PC-9 (cell line): Measurements from ENCODE around the gene MRFAP1. TPM values are rescaled to one million over a fixed set of nuclear protein-coding genes. Genes with fewer than 3 reads are reported as not detected.

Source experiments
- BruUV-seq: library from RNA; stranded (reverse); fragments of 400-500 nt; replicated peaks from 2 replicates; lab custom pipeline; 2021; lab: Mats Ljungman, UMichigan
- CTCF ChIA-PET: fragments of 300-600 bp; sonication (Branson Sonifier 250); formaldehyde crosslinking; loops from one replicate; lab custom pipeline; 2022; ENCODE audit warnings: antibody characterized with exemption; lab: Charles Lee
- POLR2A ChIA-PET: fragments of 300-600 bp; sonication (Branson Sonifier 250); formaldehyde crosslinking; loops from one replicate; lab custom pipeline; 2022; ENCODE audit warnings: antibody characterized with exemption; ENCODE audit not compliant: unreplicated experiment; lab: Charles Lee
- DNase-seq, 2 experiments: peaks; one replicate each; pipeline versions ENCODE4 v3.0.0 to v3.0.0-alpha.2; 2015 to 2022; ENCODE audit warnings: mixed read lengths in 1 of 2
- H2AFZ ChIP-seq: fragments of 200-600 bp; sonication (generic); 2 replicates; pipeline ENCODE4 v1.8.1; 2017; ENCODE audit warnings: antibody characterized with exemption
- H3F3A ChIP-seq: fragments of 200-600 bp; sonication (generic); 2 replicates; pipeline ENCODE4 v1.8.1; 2017; ENCODE audit warnings: antibody characterized with exemption, mild to moderate bottlenecking, low read depth; ENCODE audit not compliant: insufficient read depth
- H3K27ac ChIP-seq: fragments of 200-600 bp; sonication (generic); 2 replicates; pipeline ENCODE4 v1.6.1; 2016; ENCODE audit warnings: mixed run types
- H3K27me3 ChIP-seq: fragments of 200-600 bp; sonication (generic); 2 replicates; pipeline ENCODE4 v1.6.1; 2016; ENCODE audit warnings: low read depth, mixed run types; ENCODE audit not compliant: insufficient read depth
- H3K36me3 ChIP-seq: fragments of 200-600 bp; sonication (generic); 2 replicates; pipeline ENCODE4 v1.6.1; 2016; ENCODE audit warnings: low read depth, mixed run types
- H3K4me1 ChIP-seq: fragments of 200-600 bp; sonication (generic); replicated peaks from 2 replicates; pipeline ENCODE4 v1.6.1; 2016; ENCODE audit warnings: mixed run types; ENCODE audit not compliant: insufficient read depth
- H3K4me2 ChIP-seq: fragments of 200-600 bp; sonication (generic); 2 replicates; pipeline ENCODE4 v1.6.1; 2017; ENCODE audit warnings: mixed run types
- H3K4me3 ChIP-seq: fragments of 200-600 bp; sonication (generic); 2 replicates; pipeline ENCODE4 v1.6.1; 2016; ENCODE audit warnings: mixed run types
- H3K79me2 ChIP-seq: fragments of 200-600 bp; sonication (generic); 2 replicates; pipeline ENCODE4 v1.6.1; 2017; ENCODE audit warnings: low read depth, mixed run types
- H3K9me2 ChIP-seq: fragments of 200-600 bp; sonication (generic); 2 replicates; pipeline ENCODE4 v1.8.1; 2017; ENCODE audit warnings: mild to moderate bottlenecking; ENCODE audit not compliant: insufficient read depth
- H3K9me3 ChIP-seq: fragments of 200-600 bp; sonication (generic); 2 replicates; pipeline ENCODE4 v1.8.1; 2016; ENCODE audit warnings: low read depth; ENCODE audit not compliant: insufficient read depth
- H4K20me1 ChIP-seq: fragments of 200-600 bp; sonication (generic); 2 replicates; pipeline ENCODE4 v1.8.1; 2017; ENCODE audit not compliant: insufficient read depth
- EZH2 ChIP-seq: fragments of 200-600 bp; sonication (generic); IDR thresholded peaks from 2 replicates; pipeline ENCODE4 v1.8.0; 2017; ENCODE audit warnings: antibody characterized with exemption, low read depth
- intact Hi-C: fragments of 100-400 bp; cut with micrococcal nuclease; formaldehyde crosslinking; loops from one replicate; pipeline ENCODE4 v1.10.0; 2022; ENCODE audit not compliant: unreplicated experiment
- total RNA-seq: library from RNA; stranded (reverse); gene quantifications from 2 replicates; pipeline ENCODE4 v1.2.3, GENCODE V29; 2021
- TF ChIP-seq, protein P1 (sequence below): fragments of 200-600 bp; sonication (generic); conservative IDR thresholded peaks from 2 replicates; pipeline ENCODE4 v1.6.1; 2017; ENCODE audit warnings: mixed run types, antibody characterized with exemption, mild to moderate bottlenecking, moderate library complexity

Gene MRFAP1
- total RNA-seq, 1 experiment from 2014 or later = 278 TPM

DNA sequence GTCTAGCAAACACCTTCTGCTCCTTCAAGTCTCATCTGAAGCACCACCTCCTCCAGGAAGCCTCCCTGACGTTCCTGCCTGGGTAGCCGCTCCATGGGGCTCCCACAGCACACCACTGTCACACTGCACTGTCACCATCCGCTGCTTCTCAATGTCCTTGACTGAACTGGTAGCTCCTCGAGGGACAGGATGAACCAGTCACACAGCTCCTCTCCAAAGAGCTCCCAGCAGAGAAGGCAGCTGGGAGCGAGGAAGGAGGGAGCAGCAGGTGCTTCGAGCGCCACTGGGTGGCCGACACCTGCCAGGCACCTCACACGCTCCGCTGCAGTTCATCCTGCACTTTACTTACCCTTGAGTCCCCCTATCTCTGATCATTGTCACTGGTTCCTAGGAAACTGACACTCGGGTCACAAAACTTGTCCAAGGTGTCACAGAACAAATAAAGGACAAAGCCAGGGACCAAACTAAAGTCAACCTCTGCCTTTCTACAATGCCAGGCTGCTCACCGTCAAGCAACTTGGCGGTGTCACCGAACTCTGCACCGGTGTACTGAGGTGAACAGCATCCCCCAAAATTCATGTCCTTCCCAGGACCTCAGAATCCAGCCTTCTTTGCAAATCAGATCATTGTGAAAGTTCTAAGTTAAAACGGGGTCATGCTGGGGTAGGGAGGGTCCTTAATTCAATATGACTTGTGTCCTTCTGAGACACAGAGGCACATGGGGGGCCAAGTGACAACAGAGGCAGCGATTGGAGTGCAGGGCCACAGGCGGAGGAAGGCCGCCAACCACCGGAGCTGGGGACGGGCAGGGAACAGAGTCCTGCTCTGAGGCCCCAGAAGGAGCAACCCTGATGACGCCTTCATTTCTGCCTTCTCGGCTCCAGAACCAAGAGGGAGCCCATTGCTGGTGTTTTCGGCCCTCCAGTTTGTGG, 47.7 kb downstream of the MRFAP1 start:
- H2AFZ ChIP-seq = no peak overlapping the region
- intact Hi-C loops = loop anchor here (2.0 to 5.0 kb wide), 2 partner anchors 13 to 416 kb away; a partner anchor contains a TSS
- DNase-seq = peak; percentile 48 to 78
- H3K27ac ChIP-seq = peak overlapping the region; percentile 100
- POLR2A ChIA-PET = interaction anchor here (0.6 to 1.5 kb wide), 8 partner anchors 12 to 380 kb away, joined by 3 to 17 read pairs (median 6); partner anchors contain the start of genes GRPEL1 and MRFAP1
- H3K79me2 ChIP-seq = peaks cover 13% of the 10 kb centered on the region; the same call in 1 of the 2 replicates
- BruUV-seq = no TSS peak
- no peaks in the 10 kb centered on the region for H3K9me3 ChIP-seq
- TF ChIP-seq, protein P1, sequence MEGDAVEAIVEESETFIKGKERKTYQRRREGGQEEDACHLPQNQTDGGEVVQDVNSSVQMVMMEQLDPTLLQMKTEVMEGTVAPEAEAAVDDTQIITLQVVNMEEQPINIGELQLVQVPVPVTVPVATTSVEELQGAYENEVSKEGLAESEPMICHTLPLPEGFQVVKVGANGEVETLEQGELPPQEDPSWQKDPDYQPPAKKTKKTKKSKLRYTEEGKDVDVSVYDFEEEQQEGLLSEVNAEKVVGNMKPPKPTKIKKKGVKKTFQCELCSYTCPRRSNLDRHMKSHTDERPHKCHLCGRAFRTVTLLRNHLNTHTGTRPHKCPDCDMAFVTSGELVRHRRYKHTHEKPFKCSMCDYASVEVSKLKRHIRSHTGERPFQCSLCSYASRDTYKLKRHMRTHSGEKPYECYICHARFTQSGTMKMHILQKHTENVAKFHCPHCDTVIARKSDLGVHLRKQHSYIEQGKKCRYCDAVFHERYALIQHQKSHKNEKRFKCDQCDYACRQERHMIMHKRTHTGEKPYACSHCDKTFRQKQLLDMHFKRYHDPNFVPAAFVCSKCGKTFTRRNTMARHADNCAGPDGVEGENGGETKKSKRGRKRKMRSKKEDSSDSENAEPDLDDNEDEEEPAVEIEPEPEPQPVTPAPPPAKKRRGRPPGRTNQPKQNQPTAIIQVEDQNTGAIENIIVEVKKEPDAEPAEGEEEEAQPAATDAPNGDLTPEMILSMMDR = no peak; the same call in 1 of the 2 replicates
- TF ChIP-seq EZH2 = no peak
- H3K4me3 ChIP-seq = peak overlapping the region; percentile 17; the same call in 1 of the 2 replicates
- peaks cover 43% of the 10 kb centered on the region for H3F3A ChIP-seq
- H3K36me3 ChIP-seq = no peaks in the 10 kb centered on the region
- no peaks in the 10 kb centered on the region for H3K9me2 ChIP-seq
- H3K4me2 ChIP-seq = peak overlapping the region; percentile 69
- CTCF ChIA-PET = interaction anchor here (1.0 to 1.9 kb wide), 2 partner anchors 12 to 14 kb away, joined by 8 to 11 read pairs; a partner anchor contains a TSS
- H3K4me1 ChIP-seq = peaks cover 54% of the 10 kb centered on the region
- no peaks in the 10 kb centered on the region for H3K27me3 ChIP-seq
- H4K20me1 ChIP-seq = no peaks in the 10 kb centered on the region

DNA sequence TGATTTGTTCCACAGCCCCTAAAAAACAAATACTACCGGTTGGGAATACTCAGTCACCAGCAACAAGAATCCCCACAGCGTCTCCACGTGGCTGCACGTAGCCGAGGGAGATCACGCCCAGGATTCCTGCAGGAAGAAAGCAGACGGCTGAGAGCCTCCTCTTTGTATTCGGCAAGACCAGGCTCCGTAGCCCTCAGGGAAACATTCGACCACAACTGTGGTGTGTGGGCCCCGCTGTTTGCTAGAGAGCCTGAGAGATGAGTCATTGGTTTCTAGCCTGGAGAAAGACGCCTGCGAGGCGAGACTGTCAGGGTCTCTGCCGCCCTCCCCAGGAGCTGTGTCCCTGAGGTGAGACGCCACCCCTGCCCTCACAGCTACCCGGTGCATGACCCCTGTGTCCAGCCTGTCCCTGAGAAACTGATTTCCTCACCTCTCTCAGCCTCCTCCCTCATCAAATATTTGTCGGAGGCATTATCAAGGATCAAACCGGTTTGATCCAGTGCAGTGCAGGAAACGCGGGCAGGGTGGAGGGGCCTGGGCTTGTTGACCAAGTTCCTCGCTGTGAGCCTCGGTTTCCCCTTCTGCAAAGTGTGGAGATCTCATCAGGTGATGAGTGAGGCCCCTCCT, 48.5 kb downstream of the MRFAP1 start:
- Histone ChIP-seq H3K4me3 (peak overlapping the region; percentile 46; the same call in 1 of the 2 replicates), H3K9me3 (no peaks in the 10 kb centered on the region), H3K4me1 (peaks cover 56% of the 10 kb centered on the region), H3K36me3 (no peaks in the 10 kb centered on the region), H3K27me3 (no peaks in the 10 kb centered on the region), H3K4me2 (peak overlapping the region; percentile 86), H3F3A (peaks cover 46% of the 10 kb centered on the region), H2AFZ (no peak overlapping the region), H3K27ac (peak overlapping the region; percentile 100), H4K20me1 (no peaks in the 10 kb centered on the region), H3K79me2 (peaks cover 16% of the 10 kb centered on the region), H3K9me2 (no peaks in the 10 kb centered on the region)
- CTCF ChIA-PET = interaction anchor here (0.6 to 1.4 kb wide), 5 partner anchors 11 to 962 kb away, joined by 5 to 7 read pairs (median 5); no protein-coding TSS in a partner anchor
- TF ChIP-seq, protein P1 = no peak
- no peak for TF ChIP-seq EZH2
- BruUV-seq = no TSS peak
- intact Hi-C loops = loop anchor here (1.0 to 5.0 kb wide), 4 partner anchors 14 to 417 kb away; partner anchors contain the start of gene KIAA0232
- peak; percentile 94 to 98 for DNase-seq
- POLR2A ChIA-PET = interaction anchor here (0.6 to 1.5 kb wide), 7 partner anchors 14 to 379 kb away, joined by 3 to 17 read pairs (median 7); partner anchors contain the start of genes GRPEL1 and MRFAP1
